Ascending aorta (tissue), 2 donors: ENCODE data around the gene ZNF157. TPM values are rescaled to one million over a fixed set of nuclear protein-coding genes. Genes with fewer than 3 reads are reported as not detected.
A peak's percentile ranks its signal among the peaks of the same experiment; 100 is the strongest.
"Not testable (repeated sequence)": the region's sequence is repeated elsewhere in the genome, so short reads cannot be mapped to it uniquely, and the experiment has no call there.

ENCODE experiments used
- DNase-seq, 2 donors: peaks; one replicate each; pipeline ENCODE4 v3.0.0-alpha.2; 2019; ENCODE audit warnings: low spot score in 2 of 2
- H3K27ac ChIP-seq, 2 donors: fragments of 200-600 bp; sonication (generic); one replicate each; pipeline ENCODE4 v1.5.1; 2016 to 2017; ENCODE audit warnings: mild to moderate bottlenecking in 1 of 2
- H3K27me3 ChIP-seq: fragments of 200-600 bp; sonication (generic); one replicate; pipeline ENCODE4 v1.5.1; 2017
- H3K36me3 ChIP-seq, 2 donors: fragments of 200-600 bp; sonication (generic); one replicate each; pipeline ENCODE4 v1.5.1; 2016
- H3K4me1 ChIP-seq, 2 donors: fragments of 200-600 bp; sonication (generic); one replicate each; pipeline ENCODE4 v1.5.1; 2016 to 2017; ENCODE audit warnings: mild to moderate bottlenecking in 1 of 2
- H3K4me3 ChIP-seq, 2 donors: fragments of 200-600 bp; sonication (generic); one replicate each; pipeline ENCODE4 v1.5.1; 2016 to 2017; ENCODE audit warnings: mild to moderate bottlenecking in 1 of 2
- H3K9me3 ChIP-seq, 2 donors: fragments of 200-600 bp; sonication (generic); one replicate each; pipeline ENCODE4 v1.5.1; 2016
- intact Hi-C: fragments of 100-400 bp; cut with DNase I; formaldehyde crosslinking; loops from one replicate; pipeline ENCODE4 v1.15.1; 2023
- total RNA-seq: library from RNA; depleted of rRNA; stranded (reverse); fragments of >200 nt; gene quantifications from one replicate; pipeline ENCODE4 v1.1.0, GENCODE V29; 2016
- TF ChIP-seq, protein P1 (sequence below), 3 experiments: fragments of 200-600 bp in 2 of 3; fragments of 450-650 bp in 1 of 3; sonication (generic) in 2 of 3; IDR thresholded peaks; one replicate each; pipeline ENCODE4 v1.5.1; 2016 to 2019; ENCODE audit warnings: antibody characterized with exemption in 3 of 3, mild to moderate bottlenecking in 1 of 3, moderate library complexity in 1 of 3

ZNF157 gene
- not detected for total RNA-seq

DNA sequence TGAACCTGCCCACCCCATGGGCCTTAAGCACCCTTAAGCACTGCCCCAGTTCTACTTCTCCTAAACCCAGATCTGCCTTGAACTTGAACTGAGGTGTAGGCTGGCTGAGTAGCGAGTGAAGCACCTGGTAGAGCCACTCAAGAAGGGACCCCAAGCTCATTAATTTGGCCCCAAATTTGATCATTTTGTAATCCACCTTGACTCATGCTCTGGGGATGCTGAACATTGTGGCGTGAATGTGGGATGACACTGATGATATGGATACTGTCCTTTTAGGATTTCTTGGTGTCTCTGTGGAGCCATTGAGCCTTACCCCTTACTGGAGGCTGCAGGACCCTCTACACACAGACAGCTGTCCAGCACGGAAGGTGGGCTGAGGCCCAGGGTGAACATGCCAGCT, at the start of gene ZNF157:
Gene ZNF157, plus strand, starts transcription at position 301 of the 400 bp plus-strand sequence. Its CDS starts 91 bp downstream, at position 392.
- no peak for DNase-seq
- Histone ChIP-seq H3K4me1 (no peaks in the 10 kb centered on the region), H3K36me3 (no peaks in the 10 kb centered on the region), H3K27ac (no peak within 1 kb of the TSS), H3K27me3 (no peaks in the 10 kb centered on the region), H3K9me3 (no peaks in the 10 kb centered on the region), H3K4me3 (no peak within 1 kb of the TSS)
- intact Hi-C loops, result no loop called here
- TF ChIP-seq, protein P1, sequence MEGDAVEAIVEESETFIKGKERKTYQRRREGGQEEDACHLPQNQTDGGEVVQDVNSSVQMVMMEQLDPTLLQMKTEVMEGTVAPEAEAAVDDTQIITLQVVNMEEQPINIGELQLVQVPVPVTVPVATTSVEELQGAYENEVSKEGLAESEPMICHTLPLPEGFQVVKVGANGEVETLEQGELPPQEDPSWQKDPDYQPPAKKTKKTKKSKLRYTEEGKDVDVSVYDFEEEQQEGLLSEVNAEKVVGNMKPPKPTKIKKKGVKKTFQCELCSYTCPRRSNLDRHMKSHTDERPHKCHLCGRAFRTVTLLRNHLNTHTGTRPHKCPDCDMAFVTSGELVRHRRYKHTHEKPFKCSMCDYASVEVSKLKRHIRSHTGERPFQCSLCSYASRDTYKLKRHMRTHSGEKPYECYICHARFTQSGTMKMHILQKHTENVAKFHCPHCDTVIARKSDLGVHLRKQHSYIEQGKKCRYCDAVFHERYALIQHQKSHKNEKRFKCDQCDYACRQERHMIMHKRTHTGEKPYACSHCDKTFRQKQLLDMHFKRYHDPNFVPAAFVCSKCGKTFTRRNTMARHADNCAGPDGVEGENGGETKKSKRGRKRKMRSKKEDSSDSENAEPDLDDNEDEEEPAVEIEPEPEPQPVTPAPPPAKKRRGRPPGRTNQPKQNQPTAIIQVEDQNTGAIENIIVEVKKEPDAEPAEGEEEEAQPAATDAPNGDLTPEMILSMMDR (IDR thresholded peaks at IDR 0.05), result no peak

DNA sequence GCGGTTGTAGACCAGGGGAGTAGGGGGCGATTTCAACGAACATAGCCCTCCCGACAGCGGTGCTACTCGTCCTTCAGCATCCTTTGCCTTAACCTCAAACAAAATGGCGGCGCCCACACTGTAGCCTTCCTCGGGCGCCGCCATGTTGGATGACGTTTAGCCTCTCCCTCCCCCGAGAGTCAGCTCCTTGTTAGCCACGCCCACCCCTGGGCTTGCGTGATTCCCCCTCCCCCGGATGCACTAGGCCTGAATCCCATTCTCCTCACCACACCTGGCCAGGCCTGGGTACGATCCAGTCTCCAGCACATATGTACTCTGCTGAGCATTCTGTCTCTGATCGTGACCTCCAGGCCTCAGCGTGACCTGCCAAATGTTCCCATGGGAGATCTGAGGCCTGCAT, 49.0 kb upstream of the ZNF157 start:
- Histone ChIP-seq H3K27me3 (no peaks in the 10 kb centered on the region), H3K4me3 (no peak overlapping the region), H3K4me1 (no peaks in the 10 kb centered on the region), H3K27ac (no peak overlapping the region), H3K9me3 (no peaks in the 10 kb centered on the region), H3K36me3 (no peaks in the 10 kb centered on the region)
- intact Hi-C loops, result no loop called here
- peak in 1 of 2 donors; percentile 67 for DNase-seq
- TF ChIP-seq, protein P1 (IDR thresholded peaks at IDR 0.05), result no peak

DNA sequence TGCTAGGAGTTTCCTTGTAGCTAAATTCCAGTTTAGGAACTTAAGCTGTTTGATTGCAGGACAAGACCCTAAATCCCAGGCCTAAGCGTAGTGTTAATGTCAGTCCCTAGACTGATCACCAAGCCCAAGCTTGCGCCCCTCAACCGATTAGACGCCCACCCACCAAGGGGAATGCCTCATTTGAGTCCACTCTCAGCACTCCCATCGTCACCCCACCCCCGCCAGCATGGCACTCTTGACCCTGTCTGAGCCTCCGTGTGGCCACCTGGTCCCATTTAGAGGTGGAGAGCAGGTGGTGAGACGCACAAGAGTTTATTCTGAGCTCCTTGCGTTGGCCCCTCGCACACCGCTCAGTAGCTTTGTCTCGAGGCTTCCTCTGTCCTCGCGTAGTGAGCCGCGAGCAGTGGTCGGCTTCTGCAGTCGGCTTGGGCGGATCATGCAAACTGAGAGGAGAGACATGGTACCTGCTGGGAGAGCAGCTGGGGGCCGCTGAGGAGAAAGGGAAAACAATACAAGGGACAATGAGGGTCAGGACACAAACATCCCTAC, 48.5 kb upstream of the ZNF157 start:
- no peak overlapping the region for H3K27ac ChIP-seq
- intact Hi-C loops, result no loop called here
- no peaks in the 10 kb centered on the region for H3K4me1 ChIP-seq
- H3K36me3 ChIP-seq, result no peaks in the 10 kb centered on the region
- H3K27me3 ChIP-seq, result no peaks in the 10 kb centered on the region
- no peak overlapping the region for H3K4me3 ChIP-seq
- no peak for DNase-seq
- TF ChIP-seq, protein P1 (IDR thresholded peaks at IDR 0.05), result no peak
- H3K9me3 ChIP-seq, result no peaks in the 10 kb centered on the region

DNA sequence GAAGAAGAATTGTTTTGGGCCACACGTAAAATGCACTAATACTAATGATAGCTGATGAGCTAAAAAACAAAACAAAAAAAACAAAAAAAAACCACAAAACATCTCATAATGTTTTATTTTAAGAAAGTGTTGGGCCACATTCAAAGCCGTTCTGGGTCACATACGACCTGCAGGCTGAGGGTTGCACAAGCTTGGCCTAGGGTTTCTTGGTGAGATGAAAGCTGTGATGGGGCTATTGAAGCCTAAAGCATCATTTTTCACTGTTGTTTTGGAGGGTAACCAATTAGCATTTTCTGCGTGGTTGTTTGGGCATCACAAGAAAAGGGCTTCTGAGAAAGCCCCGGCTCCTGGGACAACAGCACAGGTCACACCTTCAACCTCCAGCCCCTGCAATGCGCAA, 42.5 kb upstream of the ZNF157 start:
- Histone ChIP-seq H3K4me1 (no peaks in the 10 kb centered on the region), H3K27me3 (no peaks in the 10 kb centered on the region), H3K4me3 (no peak overlapping the region), H3K27ac (no peak overlapping the region), H3K36me3 (no peaks in the 10 kb centered on the region), H3K9me3 (no peaks in the 10 kb centered on the region)
- TF ChIP-seq, protein P1 (IDR thresholded peaks at IDR 0.05), result no peak
- intact Hi-C loops, result no loop called here
- DNase-seq, result no peak

DNA sequence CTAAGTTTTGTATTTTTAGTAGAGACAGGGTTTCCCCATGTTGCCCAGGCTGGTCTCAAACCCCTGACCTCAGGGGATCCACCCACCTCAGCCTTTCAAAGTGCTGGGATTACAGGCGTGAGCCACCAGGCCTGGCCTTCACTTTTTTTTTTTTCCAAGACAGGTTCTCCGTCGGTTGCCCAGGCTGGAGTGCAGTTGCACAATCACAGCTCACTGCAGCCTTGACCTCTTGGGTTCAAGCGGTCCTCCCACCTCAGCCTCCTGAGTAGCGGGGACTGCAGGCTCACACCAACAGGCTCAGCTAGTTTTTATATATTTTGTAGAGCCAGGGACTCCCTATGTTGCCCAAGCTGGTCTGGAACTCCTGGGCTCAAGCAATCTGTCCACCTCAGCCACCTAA, 37.6 kb upstream of the ZNF157 start:
- intact Hi-C loops, DNase-seq, H3K9me3 ChIP-seq, H3K36me3 ChIP-seq, H3K27me3 ChIP-seq, H3K27ac ChIP-seq, H3K4me3 ChIP-seq, H3K4me1 ChIP-seq: not testable (repeated sequence)

DNA sequence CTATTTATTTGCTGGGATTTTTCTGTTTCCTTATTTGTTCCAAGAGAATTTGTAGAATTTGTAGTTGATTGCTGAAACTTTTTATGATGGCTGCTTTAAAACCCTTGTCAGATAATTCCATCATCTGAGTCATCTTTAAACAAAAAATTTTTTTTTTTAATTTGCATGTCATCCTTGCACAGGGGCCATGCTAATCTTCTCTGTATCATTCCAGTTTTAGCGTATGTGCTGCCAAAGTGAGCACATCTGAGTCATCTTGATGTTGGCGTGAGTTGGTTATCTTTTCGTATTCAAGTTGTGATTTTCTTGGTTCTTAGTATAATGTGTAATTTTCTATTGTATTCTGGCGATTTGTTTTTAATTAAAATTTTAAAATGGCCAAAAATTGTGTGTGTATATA, 18.7 kb upstream of the ZNF157 start:
- no peak for DNase-seq
- no peaks in the 10 kb centered on the region for H3K27me3 ChIP-seq
- H3K9me3 ChIP-seq, result no peaks in the 10 kb centered on the region
- H3K27ac ChIP-seq, result no peak overlapping the region
- H3K4me1 ChIP-seq, result no peaks in the 10 kb centered on the region
- no peak overlapping the region for H3K4me3 ChIP-seq
- TF ChIP-seq, protein P1 (IDR thresholded peaks at IDR 0.05), result no peak
- intact Hi-C loops, result no loop called here
- no peaks in the 10 kb centered on the region for H3K36me3 ChIP-seq
